HG03520 (cell line): ENCODE measurements around the gene EIF3J.
"Not testable (repeated sequence)": the region's sequence is repeated elsewhere in the genome, so short reads cannot be mapped to it uniquely, and the experiment has no call there.

Source experiments
- ATAC-seq: cut with Tn5 transposase; IDR thresholded peaks from one replicate; pipeline ENCODE4 v1.9.1; 2021; ENCODE audit warnings: mild to moderate bottlenecking, moderate library complexity; ENCODE audit not compliant: unreplicated experiment

EIF3J gene

GRCh38 chr15:44536962-44537734 is at the start of gene EIF3J:
EIF3J (plus strand) TSS chr15:44537147; CDS start chr15:44537195, 48 bp downstream.
- peak; percentile 76 for ATAC-seq

GRCh38 chr15:44489464-44489863 is 47.5 kb upstream of the EIF3J start:
- no peak for ATAC-seq

GRCh38 chr15:44490622-44491021 is 46.3 kb upstream of the EIF3J start:
- no peak for ATAC-seq

- ATAC-seq: no peak
Observed at GRCh38 chr15:44492040-44492439, 44.9 kb upstream of the EIF3J start.

DNA sequence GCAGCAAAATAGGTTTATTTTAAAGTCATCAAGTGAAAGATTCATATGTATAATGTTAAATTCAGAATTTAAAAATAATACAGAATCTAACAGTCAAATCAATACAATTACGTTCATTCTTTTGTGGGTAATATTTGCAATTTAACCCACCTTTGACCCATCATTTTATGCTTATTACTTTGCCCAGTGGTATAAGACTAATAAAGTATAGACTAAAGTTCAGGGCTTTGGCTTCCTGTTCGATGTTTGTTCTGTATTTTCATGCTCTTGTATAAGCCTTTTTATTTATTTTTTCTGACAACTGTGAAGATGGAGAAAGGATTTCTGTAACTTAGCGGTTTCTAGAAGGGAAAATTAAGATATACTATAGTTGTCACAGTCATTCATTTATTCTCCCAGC is 44.3 kb upstream of the EIF3J start:
- no peak for ATAC-seq

GRCh38 chr15:44495562-44495961 is 41.4 kb upstream of the EIF3J start:
- no peak for ATAC-seq

DNA sequence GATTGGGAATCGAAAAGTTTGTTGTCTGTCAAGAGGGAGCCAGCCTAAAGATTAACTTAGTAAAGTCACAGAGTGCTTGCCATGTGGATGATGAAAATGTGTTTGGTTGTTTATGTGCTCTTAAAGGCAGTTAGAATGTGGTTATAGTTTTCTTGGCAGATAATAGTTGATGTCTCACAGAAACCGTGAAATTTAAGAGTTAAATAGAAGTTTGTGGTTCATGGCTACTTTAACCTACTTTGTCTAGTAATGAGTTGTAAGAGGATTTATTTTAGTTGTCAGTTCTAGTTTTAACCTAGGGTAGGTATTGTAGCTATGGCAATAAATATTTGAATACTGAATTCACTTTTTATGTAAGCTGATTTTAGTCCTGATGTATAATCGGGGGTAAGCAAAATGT is 36.4 kb upstream of the EIF3J start:
- ATAC-seq: no peak

DNA sequence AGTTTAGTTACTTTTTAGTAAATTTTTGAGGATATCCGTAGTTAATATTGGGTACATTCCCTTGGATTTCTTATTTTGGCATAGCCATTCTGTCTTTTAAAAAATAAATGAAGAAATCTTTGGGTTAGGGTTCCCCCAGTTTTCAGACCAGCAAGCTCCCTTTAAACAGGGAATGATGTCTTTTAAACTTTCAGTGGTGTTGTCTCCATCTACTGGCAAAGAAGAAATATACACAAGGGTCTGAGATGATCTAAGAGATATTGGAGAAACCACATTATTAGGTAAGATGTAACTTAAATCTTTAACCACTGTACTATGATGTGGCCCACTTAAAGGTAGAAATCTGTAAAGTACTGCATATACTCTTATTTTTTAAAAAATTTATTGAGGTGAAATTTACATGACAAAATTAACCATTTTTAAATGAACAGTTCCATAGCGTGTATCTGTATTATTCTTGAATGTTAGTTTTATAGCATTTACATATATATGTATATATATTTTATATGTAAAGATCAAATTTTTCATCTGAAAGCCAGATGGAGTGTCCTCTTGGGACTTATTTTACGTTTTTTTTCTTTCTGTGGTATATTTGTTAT is 35.1 kb upstream of the EIF3J start:
- ATAC-seq: no peak

DNA sequence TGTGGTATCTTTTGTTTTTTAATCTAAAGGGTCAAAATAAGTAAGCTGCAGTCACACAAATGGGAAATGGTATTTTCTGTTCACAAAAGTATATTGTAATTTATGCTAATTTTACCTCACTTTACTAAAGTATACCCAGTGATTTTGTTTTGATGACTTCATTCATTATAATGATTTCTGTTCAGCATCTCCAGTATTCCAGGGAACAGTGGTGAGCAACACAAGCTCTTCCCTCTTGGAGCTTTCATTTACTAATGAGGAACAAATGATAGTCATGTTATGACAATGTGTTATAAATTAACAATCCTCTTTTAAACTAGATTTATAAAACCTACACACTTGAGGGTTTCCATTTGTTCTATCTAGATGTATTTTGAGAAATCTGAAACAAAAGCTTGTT is 20.5 kb upstream of the EIF3J start:
- no peak for ATAC-seq

DNA sequence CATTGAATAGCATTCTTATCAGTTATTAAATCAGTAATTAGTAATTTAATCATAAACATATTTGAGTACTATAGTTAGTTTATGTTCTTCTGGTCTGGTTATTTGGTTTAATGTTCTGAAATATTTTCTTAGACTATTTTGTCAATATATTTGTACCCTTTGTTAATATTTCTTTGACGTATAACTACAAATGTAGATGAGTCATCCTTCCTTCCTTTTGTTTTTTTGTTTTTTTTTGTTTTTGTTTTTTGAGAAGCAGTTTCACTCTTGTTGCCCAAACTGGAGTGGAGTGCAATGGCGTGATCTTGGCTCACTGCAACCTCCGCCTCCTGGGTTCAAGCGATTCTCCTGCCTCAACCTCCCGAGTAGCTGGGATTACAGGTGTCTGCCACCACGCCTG is 17.4 kb upstream of the EIF3J start:
- ATAC-seq: no peak

DNA sequence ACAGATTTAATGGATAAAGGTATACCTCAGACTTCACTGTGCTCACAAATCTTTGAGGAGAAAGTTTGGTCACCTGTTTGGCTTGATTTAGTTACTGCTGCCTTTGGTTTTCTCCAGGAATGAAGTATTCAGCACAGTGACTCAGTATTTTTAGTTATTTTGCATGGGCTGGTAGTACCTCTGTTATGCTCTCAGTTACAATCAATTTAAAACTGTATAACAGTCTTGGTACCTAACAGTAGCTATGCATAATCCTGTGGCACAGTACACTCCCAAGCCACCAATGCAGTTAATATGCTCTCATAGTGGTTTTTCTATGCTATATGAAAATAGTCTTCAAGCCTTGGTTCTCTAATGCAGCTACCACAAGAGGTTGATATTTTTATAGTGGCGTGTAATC is 11.9 kb upstream of the EIF3J start:
- ATAC-seq: no peak

DNA sequence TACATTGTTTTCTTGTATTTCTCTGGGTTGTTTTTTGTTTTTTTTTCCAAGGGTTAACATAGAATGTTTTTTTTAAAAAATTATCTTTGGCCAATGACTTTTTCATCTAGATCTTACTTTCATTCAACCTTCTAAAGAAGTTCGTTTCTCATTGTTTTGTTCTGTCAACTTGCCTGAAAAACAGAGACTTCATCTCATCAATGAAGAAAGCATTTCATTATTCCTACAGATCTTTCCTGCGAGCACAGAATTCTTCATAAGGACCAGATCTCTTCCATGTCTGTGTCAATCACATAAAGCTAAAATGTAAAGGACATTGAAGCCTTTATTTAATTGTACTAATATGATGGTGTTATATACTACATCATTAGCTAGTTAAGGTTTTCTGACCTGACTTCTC is 9.7 kb upstream of the EIF3J start:
- no peak for ATAC-seq

DNA sequence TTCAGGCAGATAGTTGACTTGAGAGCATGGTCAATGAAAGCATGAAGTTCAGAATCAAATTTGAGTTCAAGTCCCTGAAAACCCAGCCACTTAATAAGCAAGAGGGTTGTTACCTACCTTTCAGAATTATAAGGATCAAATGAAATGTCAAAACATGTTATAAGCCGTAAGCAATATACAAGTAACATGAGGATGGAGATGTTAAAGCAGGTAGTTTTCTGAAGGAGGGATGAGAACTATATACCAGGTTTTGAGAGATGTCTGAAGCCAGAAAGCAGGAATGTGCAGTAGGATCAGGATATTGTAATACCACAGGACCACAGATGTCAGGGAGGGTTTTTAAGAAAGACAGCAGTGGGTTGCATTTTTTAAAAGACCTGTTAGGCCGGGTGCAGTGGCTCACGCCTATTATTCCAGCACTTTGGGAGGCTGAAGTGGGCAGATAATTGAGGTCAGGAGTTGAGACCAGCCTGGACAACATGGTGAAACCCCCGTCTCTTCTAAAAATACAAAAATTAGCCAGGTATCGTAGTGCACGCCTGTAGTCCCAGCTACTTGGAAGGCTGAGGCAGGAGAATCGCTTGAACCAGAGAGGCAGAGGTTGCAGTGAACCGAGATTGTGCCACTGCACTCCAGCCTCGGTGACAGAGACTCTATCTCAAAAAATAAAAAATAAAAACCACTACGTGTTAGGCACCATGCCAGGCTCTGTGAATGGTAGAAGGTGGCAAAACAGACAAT is 6.9 kb upstream of the EIF3J start:
- no peak for ATAC-seq

GRCh38 chr15:44530653-44531052 is 6.3 kb upstream of the EIF3J start:
- no peak for ATAC-seq

DNA sequence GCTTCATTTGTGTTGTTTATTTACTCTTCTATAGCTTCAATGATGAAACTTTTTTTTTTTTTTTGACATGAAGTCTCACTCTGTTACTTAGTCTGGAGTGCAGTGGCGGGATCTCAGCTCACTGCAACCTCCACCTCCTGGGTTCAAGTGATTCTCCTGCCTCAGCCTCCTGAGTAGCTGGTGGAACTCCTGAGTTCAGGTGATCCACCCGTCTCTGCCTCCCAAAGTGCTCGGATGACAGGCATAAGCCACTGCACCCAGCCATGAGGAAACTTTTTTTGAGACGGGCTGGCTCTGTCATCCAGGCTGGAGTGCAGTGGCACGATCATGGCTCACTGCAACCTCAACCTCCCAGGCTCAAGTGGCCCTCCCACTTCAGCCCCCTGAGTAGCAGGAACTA is 4.7 kb upstream of the EIF3J start:
- ATAC-seq: not testable (repeated sequence)

GRCh38 chr15:44532689-44533088 is 4.3 kb upstream of the EIF3J start:
- no peak for ATAC-seq

GRCh38 chr15:44535092-44535491 is 1.9 kb upstream of the EIF3J start:
- ATAC-seq: no peak

- ATAC-seq: no peak
Observed at GRCh38 chr15:44535523-44536301, 1.2 kb upstream of the EIF3J start.

- ATAC-seq: peak; percentile 39
Observed at GRCh38 chr15:44536302-44536961, 515 bp upstream of the EIF3J start.

- ATAC-seq: no peak
Observed at GRCh38 chr15:44537735-44538240, 841 bp downstream of the EIF3J start.
